D721Med (cell line): ENCODE measurements around the gene CUEDC2.

ENCODE experiments used
- DNase-seq: peaks from one replicate; pipeline ENCODE4 v3.0.0; 2011; ENCODE audit warnings: low spot score; ENCODE audit not compliant: insufficient read length
- FAIRE-seq: peaks from 2 replicates; lab custom pipeline; 2011; peaks lifted over from hg19 to GRCh38; lab: Jason Lieb, UNC
- CTCF ChIP-seq: IDR thresholded peaks from 2 replicates; pipeline ENCODE4 v1.5.1; 2012; ENCODE audit warnings: mild to moderate bottlenecking, control low read depth; ENCODE audit not compliant: insufficient read depth; ENCODE audit errors: missing control alignments

The CUEDC2 gene

GRCh38 chr10:102384053-102384452 lies 48.3 kb downstream of the CUEDC2 start:
- DNase-seq = no peak

GRCh38 chr10:102382871-102383270 lies 49.5 kb downstream of the CUEDC2 start:
- TF ChIP-seq CTCF = no peak
- no peak for FAIRE-seq
- DNase-seq = no peak

More at GRCh38 chr10:102384053-102384452, 48.3 kb downstream of the CUEDC2 start:
- peak; percentile 28 for TF ChIP-seq CTCF
- no peak for FAIRE-seq

- no peak for FAIRE-seq
- TF ChIP-seq CTCF = no peak
- DNase-seq = no peak
These were observed 50.4 kb downstream of the CUEDC2 start for GRCh38 chr10:102381983-102382382.

- FAIRE-seq (no peak), DNase-seq (no peak)
- TF ChIP-seq CTCF = no peak
These were observed 53.0 kb downstream of the CUEDC2 start for GRCh38 chr10:102379383-102379782.

GRCh38 chr10:102376901-102377300 lies 55.5 kb downstream of the CUEDC2 start:
- no peak for TF ChIP-seq CTCF
- no peak for FAIRE-seq
- no peak for DNase-seq

GRCh38 chr10:102375867-102376266 lies 56.5 kb downstream of the CUEDC2 start:
- no peak for DNase-seq
- TF ChIP-seq CTCF = no peak
- FAIRE-seq = no peak

GRCh38 chr10:102375250-102375649 lies 57.1 kb downstream of the CUEDC2 start:
- FAIRE-seq (no peak), DNase-seq (no peak)
- TF ChIP-seq CTCF = no peak
